GM03348 (cell line): ENCODE results near the gene ITGA5.

Experiments
- DNase-seq: peaks from one replicate; pipeline ENCODE4 v3.0.0; 2012; ENCODE audit warnings: low spot score

ITGA5 gene

GRCh38 chr12:54430471-54431069, 11.5 kb upstream of the ITGA5 start:
- DNase-seq: no peak

- DNase-seq: peak; percentile 18
Measured at GRCh38 chr12:54429014-54429471, 10.0 kb upstream of the ITGA5 start.

DNA sequence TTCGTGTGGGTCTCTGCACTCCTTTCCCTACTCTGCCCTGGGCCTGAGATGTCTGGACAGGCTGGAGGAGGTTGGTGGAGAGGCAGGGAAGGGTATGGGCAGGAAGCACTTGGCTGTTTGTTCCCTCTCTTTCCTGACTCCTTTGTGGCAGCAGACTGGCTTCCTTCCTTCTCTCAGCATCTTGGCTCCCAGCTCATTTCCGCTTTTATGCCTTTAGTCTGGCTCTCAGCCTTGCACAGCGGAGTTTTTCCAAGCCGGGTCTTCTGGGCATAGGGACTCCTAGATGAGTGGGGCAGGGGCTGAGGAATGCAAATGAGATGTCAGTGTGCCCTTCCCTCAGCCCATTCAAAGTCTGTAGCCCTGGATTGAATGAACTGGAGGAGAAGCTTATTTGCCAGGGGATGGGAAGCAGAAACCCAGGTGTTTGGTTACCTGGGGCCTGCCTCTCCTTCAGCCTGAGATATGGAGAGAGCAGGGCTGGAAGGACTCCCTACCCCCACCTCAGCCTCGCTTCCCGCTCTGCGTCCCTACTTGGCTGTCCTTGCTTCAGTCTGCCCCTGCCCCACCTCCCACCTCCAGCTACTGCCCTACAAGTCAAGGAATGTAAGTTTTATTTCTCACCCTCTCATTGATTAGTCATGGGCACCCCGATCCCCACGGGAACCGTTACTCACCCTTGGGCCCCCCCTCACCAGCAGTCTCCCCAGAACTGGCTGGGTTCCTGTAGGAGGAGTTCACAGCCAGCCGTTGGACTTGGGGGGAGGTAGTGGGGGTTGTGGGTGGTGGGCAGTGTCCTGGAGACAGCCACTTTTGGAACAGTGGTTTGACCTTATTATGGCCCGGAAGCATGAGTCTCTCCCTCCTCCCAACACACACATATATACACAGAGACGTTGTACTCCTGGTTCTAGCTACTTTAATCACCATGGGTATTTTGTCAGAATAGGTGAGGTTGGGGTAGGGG, 9.3 kb upstream of the ITGA5 start:
- peak; percentile 89 for DNase-seq

GRCh38 chr12:54427106-54427505, 8.0 kb upstream of the ITGA5 start:
- no peak for DNase-seq

- DNase-seq: no peak
Measured at GRCh38 chr12:54426690-54427089, 7.6 kb upstream of the ITGA5 start.

DNA sequence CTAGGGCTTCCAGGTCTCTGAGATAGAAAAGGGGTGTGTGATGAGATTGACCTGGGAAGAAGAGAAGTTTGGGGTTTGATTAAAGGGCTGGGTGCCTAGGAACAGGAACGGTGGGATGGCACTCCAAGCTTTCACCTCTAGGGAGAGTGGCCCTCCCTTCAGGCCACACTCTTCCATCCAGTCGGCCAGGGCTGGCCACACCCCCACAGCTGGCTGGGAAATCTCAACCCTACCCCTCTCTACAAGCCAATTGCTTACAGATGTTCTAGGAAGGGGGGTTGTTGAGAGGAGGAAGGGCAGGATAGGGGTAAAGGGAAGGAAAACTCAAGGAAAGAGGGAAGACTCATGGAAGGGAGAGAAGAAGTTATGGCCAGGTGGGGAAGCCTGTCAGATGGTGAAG, 6.6 kb upstream of the ITGA5 start:
- DNase-seq: no peak

GRCh38 chr12:54424224-54424623, 5.2 kb upstream of the ITGA5 start:
- DNase-seq: no peak

GRCh38 chr12:54423816-54424150, 4.7 kb upstream of the ITGA5 start:
- DNase-seq: no peak

DNA sequence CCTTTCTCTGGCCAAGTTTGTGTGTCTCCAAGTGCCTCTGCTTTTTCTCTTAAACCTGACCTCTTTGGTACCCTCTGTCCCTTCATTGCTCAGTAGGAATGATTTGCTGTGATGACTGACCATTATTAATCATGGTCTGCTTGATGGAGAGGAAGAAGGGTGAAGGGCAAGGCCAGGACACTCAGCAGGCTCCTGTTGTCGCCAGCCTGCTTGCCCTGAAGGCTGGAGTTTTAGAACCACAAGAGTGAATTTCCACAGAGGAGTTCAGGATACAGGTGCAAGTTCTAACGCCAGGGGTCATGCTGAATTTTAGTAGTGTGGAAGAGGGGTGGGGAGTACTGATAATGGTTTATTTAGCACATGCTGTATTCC, 2.8 kb upstream of the ITGA5 start:
- no peak for DNase-seq

- DNase-seq: peak; percentile 40
Measured at GRCh38 chr12:54421175-54421878, 2.3 kb upstream of the ITGA5 start.

- DNase-seq: peak; percentile 24
Measured at GRCh38 chr12:54420766-54421144, 1.7 kb upstream of the ITGA5 start.

DNA sequence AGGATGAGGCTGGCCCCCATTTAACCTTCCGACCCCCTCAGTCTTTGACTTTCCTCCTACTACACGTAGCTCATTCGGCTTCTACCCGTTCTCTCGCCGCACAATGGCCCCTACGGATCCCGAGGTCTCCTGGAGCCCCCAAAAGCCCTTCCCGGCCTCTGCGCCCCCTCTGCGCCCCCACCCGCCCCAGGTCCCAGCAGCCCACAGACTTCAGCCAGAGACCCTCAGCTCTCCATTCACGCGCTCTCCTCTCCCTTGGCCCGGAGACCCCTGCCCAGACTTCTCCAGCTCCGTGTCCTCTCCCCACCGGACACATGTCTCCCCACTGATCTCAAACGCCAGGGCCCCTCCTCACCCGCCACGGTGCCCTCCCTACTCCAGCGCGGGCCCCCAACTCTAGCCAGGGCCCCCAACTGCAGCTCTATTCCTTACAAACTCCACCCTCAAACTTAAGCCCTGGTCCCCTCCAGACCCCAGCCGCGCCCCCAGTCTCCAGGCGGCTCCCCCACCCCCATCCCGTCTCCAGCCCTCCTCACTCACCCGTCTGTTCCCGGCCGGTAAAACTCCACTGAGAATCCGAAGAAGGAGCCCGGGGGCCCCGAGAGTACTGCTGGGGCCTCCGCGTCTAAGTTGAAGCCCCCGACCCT, 502 bp downstream of the ITGA5 start:
- DNase-seq: peak; percentile 33

GRCh38 chr12:54417712-54418440, 1.2 kb downstream of the ITGA5 start:
- DNase-seq: peak; percentile 71

DNA sequence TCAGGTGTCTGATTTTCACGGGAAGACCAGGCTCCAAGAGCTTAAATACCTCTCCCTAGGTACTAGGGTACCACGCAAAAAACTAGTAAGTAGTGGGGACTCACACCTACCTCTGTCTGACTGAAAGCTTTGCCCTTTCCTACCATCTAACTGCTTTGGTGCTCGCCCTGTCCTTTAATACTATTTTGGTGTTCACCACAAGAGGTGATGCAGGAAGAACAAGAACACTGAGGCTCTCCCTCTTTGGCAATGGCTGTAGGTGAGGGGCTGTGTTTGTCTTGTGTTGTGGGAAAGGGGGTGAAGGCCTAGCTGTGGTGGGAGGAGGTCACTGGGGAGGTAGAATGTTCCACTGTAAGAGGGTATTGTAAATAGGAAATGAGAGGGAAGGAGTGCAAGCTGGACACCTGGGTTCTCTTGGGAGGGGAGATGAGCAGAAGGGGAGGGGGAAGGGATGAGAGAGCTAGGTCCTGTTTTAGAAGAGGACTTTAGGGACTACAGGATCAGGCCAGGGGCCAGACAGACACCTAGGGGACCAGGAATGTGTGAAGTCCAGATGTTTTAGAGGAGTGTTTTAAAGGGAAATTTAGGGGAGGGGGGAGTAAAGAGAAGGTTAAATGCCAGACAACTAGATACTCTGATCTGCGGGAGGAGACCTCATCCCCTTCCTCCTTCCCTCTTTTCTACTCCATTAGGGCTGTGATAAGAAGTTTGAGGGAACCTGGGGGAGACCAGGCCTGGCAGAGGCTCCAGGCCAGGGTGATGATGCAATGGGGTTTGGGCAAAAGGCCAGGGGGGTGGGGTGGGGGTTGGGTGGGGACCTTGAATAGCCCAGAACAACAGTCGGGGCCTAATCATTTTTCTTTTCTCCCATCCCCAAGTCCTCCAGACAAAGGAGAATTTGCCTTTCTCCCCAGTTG, 2.1 kb downstream of the ITGA5 start:
- no peak for DNase-seq

- DNase-seq: no peak
Measured at GRCh38 chr12:54415221-54415929, 3.7 kb downstream of the ITGA5 start.

GRCh38 chr12:54413284-54414190, 5.5 kb downstream of the ITGA5 start:
- no peak for DNase-seq

- DNase-seq: no peak
Measured at GRCh38 chr12:54412786-54413185, 6.3 kb downstream of the ITGA5 start.

GRCh38 chr12:54412348-54412747, 6.7 kb downstream of the ITGA5 start:
- no peak for DNase-seq
